ENCODE results near the gene ZNF217. TPM values are rescaled to one million over a fixed set of nuclear protein-coding genes. Genes with fewer than 3 reads are reported as not detected.
A peak's percentile ranks its signal among the peaks of the same experiment; 100 is the strongest.

Gene ZNF217
- total RNA-seq, 1 experiment from 2014 or later: 210 TPM

DNA sequence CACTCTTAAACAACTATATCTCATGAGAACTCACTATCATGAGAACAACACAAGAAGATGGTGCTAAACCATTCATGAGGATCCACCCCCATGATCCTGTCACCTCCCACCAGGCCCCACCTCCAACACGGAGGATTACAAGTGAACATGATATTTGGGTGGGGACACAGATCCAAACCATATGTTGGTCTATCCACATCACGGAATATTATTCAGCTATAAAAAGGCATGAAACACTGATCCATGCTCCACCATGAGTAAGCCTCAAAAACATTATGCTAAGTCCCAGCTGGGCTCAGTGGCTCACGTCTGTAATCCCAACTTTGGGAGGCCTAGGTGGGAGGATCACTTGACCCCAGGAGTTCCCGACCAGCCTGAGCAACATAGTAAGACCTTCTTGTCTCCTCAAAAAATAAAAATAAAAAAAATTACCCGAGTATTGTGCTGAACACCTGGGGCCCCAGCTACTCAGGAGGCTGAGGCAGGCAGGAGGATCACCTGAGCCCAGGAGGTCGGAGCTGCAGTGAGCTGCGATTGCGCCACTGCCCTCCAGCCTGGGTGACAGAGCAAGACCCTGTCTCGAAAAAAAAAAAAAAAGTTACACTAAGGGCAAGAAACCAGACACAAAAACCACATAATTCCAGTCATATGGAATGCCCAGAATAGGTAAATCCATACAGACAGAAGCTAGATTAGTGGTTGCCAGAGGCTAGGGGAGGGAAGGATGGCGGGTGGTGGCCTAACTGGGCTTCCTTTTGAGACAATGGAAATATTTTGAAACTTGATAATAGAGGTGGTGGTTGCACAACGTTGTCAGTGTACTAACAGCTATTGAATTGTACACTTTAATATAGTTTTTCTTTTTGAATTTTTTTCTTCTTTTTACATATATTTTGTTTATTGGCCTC, 43.1 kb downstream of the ZNF217 start:
- in situ Hi-C loops (cut with HindIII; ENCODE audit: low pct_unique_long_range_greater_than_20kb, low sequenced_read_pairs) (no loop called here), intact Hi-C loops (cut with micrococcal nuclease; ENCODE audit: unreplicated experiment) (no loop called here)
- H3K27ac ChIP-seq (ENCODE audit: low read length): 0 out of 2 replicates have a peak overlapping the region, but pooled peaks have one; percentile 4
- BruUV-seq (replicated peaks): no TSS peak
- POLR2A ChIA-PET: no interaction called here
- H3K4me1 ChIP-seq (ENCODE audit: control insufficient read depth, insufficient read depth, low read length): peaks cover 1% of the 10 kb centered on the region
- no peaks in the 10 kb centered on the region for H3K9me3 ChIP-seq (ENCODE audit: control insufficient read depth, insufficient read depth, low read depth, low read length)
- CTCF ChIA-PET: interaction anchor here (1.1 kb wide), 1 partner anchor 26 kb away, joined by 5 read pairs; no protein-coding TSS in a partner anchor
- H3K36me3 ChIP-seq (ENCODE audit: control insufficient read depth, insufficient read depth, low read length): no peaks in the 10 kb centered on the region
- no peaks in the 10 kb centered on the region for H3K27me3 ChIP-seq (ENCODE audit: control insufficient read depth, insufficient read depth, low read length)
- no peak for DNase-seq (ENCODE audit: low read depth, low spot score)
- TF ChIP-seq, protein P1, sequence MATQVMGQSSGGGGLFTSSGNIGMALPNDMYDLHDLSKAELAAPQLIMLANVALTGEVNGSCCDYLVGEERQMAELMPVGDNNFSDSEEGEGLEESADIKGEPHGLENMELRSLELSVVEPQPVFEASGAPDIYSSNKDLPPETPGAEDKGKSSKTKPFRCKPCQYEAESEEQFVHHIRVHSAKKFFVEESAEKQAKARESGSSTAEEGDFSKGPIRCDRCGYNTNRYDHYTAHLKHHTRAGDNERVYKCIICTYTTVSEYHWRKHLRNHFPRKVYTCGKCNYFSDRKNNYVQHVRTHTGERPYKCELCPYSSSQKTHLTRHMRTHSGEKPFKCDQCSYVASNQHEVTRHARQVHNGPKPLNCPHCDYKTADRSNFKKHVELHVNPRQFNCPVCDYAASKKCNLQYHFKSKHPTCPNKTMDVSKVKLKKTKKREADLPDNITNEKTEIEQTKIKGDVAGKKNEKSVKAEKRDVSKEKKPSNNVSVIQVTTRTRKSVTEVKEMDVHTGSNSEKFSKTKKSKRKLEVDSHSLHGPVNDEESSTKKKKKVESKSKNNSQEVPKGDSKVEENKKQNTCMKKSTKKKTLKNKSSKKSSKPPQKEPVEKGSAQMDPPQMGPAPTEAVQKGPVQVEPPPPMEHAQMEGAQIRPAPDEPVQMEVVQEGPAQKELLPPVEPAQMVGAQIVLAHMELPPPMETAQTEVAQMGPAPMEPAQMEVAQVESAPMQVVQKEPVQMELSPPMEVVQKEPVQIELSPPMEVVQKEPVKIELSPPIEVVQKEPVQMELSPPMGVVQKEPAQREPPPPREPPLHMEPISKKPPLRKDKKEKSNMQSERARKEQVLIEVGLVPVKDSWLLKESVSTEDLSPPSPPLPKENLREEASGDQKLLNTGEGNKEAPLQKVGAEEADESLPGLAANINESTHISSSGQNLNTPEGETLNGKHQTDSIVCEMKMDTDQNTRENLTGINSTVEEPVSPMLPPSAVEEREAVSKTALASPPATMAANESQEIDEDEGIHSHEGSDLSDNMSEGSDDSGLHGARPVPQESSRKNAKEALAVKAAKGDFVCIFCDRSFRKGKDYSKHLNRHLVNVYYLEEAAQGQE (IDR thresholded peaks at IDR 0.05; ENCODE audit: insufficient read depth in 1 of 2, low read depth in 2 of 2, low read length in 1 of 2): no peak
- TF ChIP-seq, protein P2, sequence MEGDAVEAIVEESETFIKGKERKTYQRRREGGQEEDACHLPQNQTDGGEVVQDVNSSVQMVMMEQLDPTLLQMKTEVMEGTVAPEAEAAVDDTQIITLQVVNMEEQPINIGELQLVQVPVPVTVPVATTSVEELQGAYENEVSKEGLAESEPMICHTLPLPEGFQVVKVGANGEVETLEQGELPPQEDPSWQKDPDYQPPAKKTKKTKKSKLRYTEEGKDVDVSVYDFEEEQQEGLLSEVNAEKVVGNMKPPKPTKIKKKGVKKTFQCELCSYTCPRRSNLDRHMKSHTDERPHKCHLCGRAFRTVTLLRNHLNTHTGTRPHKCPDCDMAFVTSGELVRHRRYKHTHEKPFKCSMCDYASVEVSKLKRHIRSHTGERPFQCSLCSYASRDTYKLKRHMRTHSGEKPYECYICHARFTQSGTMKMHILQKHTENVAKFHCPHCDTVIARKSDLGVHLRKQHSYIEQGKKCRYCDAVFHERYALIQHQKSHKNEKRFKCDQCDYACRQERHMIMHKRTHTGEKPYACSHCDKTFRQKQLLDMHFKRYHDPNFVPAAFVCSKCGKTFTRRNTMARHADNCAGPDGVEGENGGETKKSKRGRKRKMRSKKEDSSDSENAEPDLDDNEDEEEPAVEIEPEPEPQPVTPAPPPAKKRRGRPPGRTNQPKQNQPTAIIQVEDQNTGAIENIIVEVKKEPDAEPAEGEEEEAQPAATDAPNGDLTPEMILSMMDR (IDR thresholded peaks at IDR 0.05): no peak
- TF ChIP-seq POLR2AphosphoS5 (IDR thresholded peaks at IDR 0.05; ENCODE audit: low read depth, low read length) (no peak), TCF7L2 (IDR thresholded peaks at IDR 0.05; ENCODE audit: low read depth, low read length) (no peak), SIN3A (IDR thresholded peaks at IDR 0.05; ENCODE audit: borderline replicate concordance, insufficient read depth, low read depth, low read length) (no peak)
- no peak overlapping the region for H3K4me3 ChIP-seq (ENCODE audit: low read depth in 2 of 2, low read length in 2 of 2)
- ATAC-seq: no peak

DNA sequence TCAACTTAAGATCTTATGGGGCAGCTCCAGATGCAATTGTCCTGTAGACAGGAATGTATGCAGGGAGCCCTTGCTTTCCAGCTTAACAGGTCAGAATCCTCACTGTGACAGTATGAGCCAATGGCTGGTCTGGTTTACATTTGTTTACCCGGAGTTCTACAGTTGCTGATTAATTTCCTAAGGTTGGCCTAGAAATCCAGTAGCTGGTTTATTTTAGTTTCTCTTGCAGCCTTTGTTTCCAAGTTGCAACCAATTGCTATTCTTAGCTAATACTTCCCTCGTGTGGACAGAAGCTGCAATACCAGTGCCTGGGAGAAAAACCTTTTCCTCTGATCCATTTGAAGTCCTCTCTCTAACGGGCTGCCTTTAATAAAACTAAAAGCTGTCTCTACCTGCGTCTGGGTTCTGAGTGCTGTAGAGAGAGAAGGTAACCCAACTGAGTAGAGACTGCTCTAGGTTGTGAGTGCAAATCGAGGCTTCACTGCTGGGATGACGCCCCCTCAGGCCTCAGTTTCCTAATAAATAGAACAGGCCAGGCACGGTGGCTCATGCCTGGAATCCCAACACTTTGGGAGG, 45.9 kb downstream of the ZNF217 start:
- intact Hi-C loops (cut with micrococcal nuclease; ENCODE audit: unreplicated experiment): loop anchor here (5.0 kb wide), 1 partner anchor 1235 kb away; no protein-coding TSS in a partner anchor
- H3K9me3 ChIP-seq (ENCODE audit: control insufficient read depth, insufficient read depth, low read depth, low read length): no peaks in the 10 kb centered on the region
- no TSS peak for BruUV-seq (replicated peaks)
- H3K4me3 ChIP-seq (ENCODE audit: low read depth in 2 of 2, low read length in 2 of 2): no peak overlapping the region
- TF ChIP-seq, protein P1 (IDR thresholded peaks at IDR 0.05; ENCODE audit: insufficient read depth in 1 of 2, low read depth in 2 of 2, low read length in 1 of 2): no peak
- no peak for TF ChIP-seq SIN3A (IDR thresholded peaks at IDR 0.05; ENCODE audit: borderline replicate concordance, insufficient read depth, low read depth, low read length)
- TF ChIP-seq POLR2AphosphoS5 (IDR thresholded peaks at IDR 0.05; ENCODE audit: low read depth, low read length): no peak
- TF ChIP-seq, protein P2 (IDR thresholded peaks at IDR 0.05): peak; percentile 86
- no peak for TF ChIP-seq TCF7L2 (IDR thresholded peaks at IDR 0.05; ENCODE audit: low read depth, low read length)
- CTCF ChIA-PET: interaction anchor here (0.6 to 1.2 kb wide), 7 partner anchors 135 to 1419 kb away, joined by 3 to 8 read pairs (median 3); no protein-coding TSS in a partner anchor
- in situ Hi-C loops (cut with HindIII; ENCODE audit: low pct_unique_long_range_greater_than_20kb, low sequenced_read_pairs): no loop called here
- peak overlapping the region; percentile 65 for H3K27ac ChIP-seq (ENCODE audit: low read length)
- no peaks in the 10 kb centered on the region for H3K36me3 ChIP-seq (ENCODE audit: control insufficient read depth, insufficient read depth, low read length)
- ATAC-seq (peak; percentile 88), DNase-seq (ENCODE audit: low read depth, low spot score) (peak; percentile 45)
- POLR2A ChIA-PET: no interaction called here
- no peaks in the 10 kb centered on the region; the same call in 1 of the 2 replicates for H3K4me1 ChIP-seq (ENCODE audit: control insufficient read depth, insufficient read depth, low read length)
- no peaks in the 10 kb centered on the region for H3K27me3 ChIP-seq (ENCODE audit: control insufficient read depth, insufficient read depth, low read length)
